GM12878 (cell line): ENCODE results near the gene ADCY7. TPM values are rescaled to one million over a fixed set of nuclear protein-coding genes. Genes with fewer than 3 reads are reported as not detected.
A peak's percentile ranks its signal among the peaks of the same experiment; 100 is the strongest.

ENCODE experiments used
- ATAC-seq: fragments of 200-7000 bp; cut with Tn5 transposase; 3 replicates; pipeline ENCODE4 v1.9.1; 2020; ENCODE audit warnings: mild to moderate bottlenecking, moderate library complexity
- Bru-seq: library from RNA; stranded (reverse); fragments of 400-500 nt; gene quantifications from one replicate; lab custom pipeline; 2021; lab: Mats Ljungman, UMichigan
- BruChase-seq, 2 experiments: library from RNA; stranded (reverse); fragments of 400-500 nt; gene quantifications; one replicate each; lab custom pipeline; 2021; lab: Mats Ljungman, UMichigan
- BruUV-seq: library from RNA; stranded (reverse); fragments of 400-500 nt; replicated peaks from 2 replicates; lab custom pipeline; 2021; lab: Mats Ljungman, UMichigan
- CTCF ChIA-PET: fragments of 300-600 bp; sonication (Branson Sonifier 250); formaldehyde crosslinking; extraction: SDS; loops from one replicate; lab custom pipeline; 2021; ENCODE audit warnings: inconsistent platforms; lab: Yijun Ruan, JAX
- POLR2A ChIA-PET: fragments of 350-600 bp; formaldehyde crosslinking; extraction: SDS; loops from one replicate; lab custom pipeline; 2021; ENCODE audit warnings: inconsistent platforms; lab: Charles Lee
- RAD21 ChIA-PET: fragments of 300-600 bp; sonication (Branson Sonifier 250); formaldehyde crosslinking; loops from one replicate; lab custom pipeline; 2023; ENCODE audit warnings: antibody characterized with exemption; ENCODE audit not compliant: unreplicated experiment; lab: Charles Lee
- SMC1A ChIA-PET: fragments of 300-600 bp; sonication (Branson Sonifier 250); formaldehyde crosslinking; loops from one replicate; lab custom pipeline; 2023; ENCODE audit not compliant: unreplicated experiment, uncharacterized antibody; lab: Charles Lee
- DNase-seq: peaks from one replicate; pipeline ENCODE4 v3.0.0-alpha.2; 2011; ENCODE audit warnings: low read depth, low spot score
- FAIRE-seq: peaks from 3 replicates; lab custom pipeline; 2011; peaks lifted over from hg19 to GRCh38; lab: Jason Lieb, UNC
- H2AFZ ChIP-seq: 2 replicates; pipeline ENCODE4 v1.6.0; 2011; ENCODE audit warnings: low read depth, low read length, control low read depth; ENCODE audit not compliant: control insufficient read depth
- H3K27ac ChIP-seq: 2 replicates; pipeline ENCODE4 v1.5.1; 2011; ENCODE audit warnings: control low read depth; ENCODE audit not compliant: control insufficient read depth, insufficient read depth
- H3K27me3 ChIP-seq, 2 experiments: replicated peaks in 1 of 2; 2 replicates each; pipeline versions ENCODE4 v1.6.0 to v1.6.1; 2011; ENCODE audit warnings: low read length in 1 of 2; ENCODE audit not compliant: control insufficient read depth in 2 of 2, insufficient read depth in 2 of 2
- H3K36me3 ChIP-seq, 2 experiments: 2 replicates each; pipeline ENCODE4 v1.5.1; 2011; ENCODE audit warnings: low read length in 1 of 2; ENCODE audit not compliant: control insufficient read depth in 2 of 2, insufficient read depth in 2 of 2
- H3K4me1 ChIP-seq: 2 replicates; pipeline ENCODE4 v1.6.1; 2011; ENCODE audit warnings: mild to moderate bottlenecking, low read length, moderate library complexity, mixed read lengths; ENCODE audit not compliant: control insufficient read depth, insufficient read depth
- H3K4me2 ChIP-seq: 2 replicates; pipeline ENCODE4 v1.6.0; 2011; ENCODE audit warnings: control low read depth; ENCODE audit not compliant: control insufficient read depth, insufficient read depth
- H3K4me3 ChIP-seq: fragments of 200-600 bp; sonication (generic); 2 replicates; pipeline ENCODE4 v1.5.1; 2016
- H3K79me2 ChIP-seq: 2 replicates; pipeline ENCODE4 v1.6.0; 2011; ENCODE audit warnings: low read length; ENCODE audit not compliant: control insufficient read depth, insufficient read depth
- H3K9ac ChIP-seq: 2 replicates; pipeline ENCODE4 v1.8.0; 2011; ENCODE audit warnings: low read length, control low read depth, mixed read lengths; ENCODE audit not compliant: control insufficient read depth, insufficient read depth
- H3K9me3 ChIP-seq: replicated peaks from 3 replicates; pipeline ENCODE4 v1.5.1; 2011; ENCODE audit warnings: mild to moderate bottlenecking, low read length; ENCODE audit not compliant: control insufficient read depth, insufficient read depth
- H4K20me1 ChIP-seq: 2 replicates; pipeline ENCODE4 v1.6.0; 2011; ENCODE audit not compliant: control insufficient read depth, insufficient read depth
- ATF7 ChIP-seq: fragments of 450-650 bp; IDR thresholded peaks from 2 replicates; pipeline ENCODE4 v1.6.1; 2016; ENCODE audit warnings: low read depth, mild to moderate bottlenecking
- BCL11A ChIP-seq: IDR thresholded peaks from 2 replicates; pipeline ENCODE4 v1.6.1; 2011; ENCODE audit warnings: low read depth, low read length
- BHLHE40 ChIP-seq, 2 experiments: fragments of 450-650 bp in 1 of 2; IDR thresholded peaks; 2 replicates each; pipeline ENCODE4 v1.6.1; 2011 to 2017; ENCODE audit warnings: low read depth in 2 of 2, borderline replicate concordance in 1 of 2, improper control_type of control experiment in 1 of 2, low read length in 1 of 2, mild to moderate bottlenecking in 1 of 2
- EED ChIP-seq: sonication (generic); IDR thresholded peaks from 2 replicates; pipeline ENCODE4 v1.6.1; 2016; ENCODE audit warnings: antibody characterized with exemption, low read depth
- ETV6 ChIP-seq, 2 experiments: fragments of 450-650 bp in 1 of 2; IDR thresholded peaks in 1 of 2; conservative IDR thresholded peaks in 1 of 2; 2 replicates each; pipeline ENCODE4 v1.6.1; 2014; ENCODE audit warnings: antibody characterized with exemption in 1 of 2, borderline replicate concordance in 1 of 2, low read depth in 1 of 2, mild to moderate bottlenecking in 1 of 2, moderate library complexity in 1 of 2
- GATAD2B ChIP-seq: fragments of 450-650 bp; conservative IDR thresholded peaks from 2 replicates; pipeline ENCODE4 v1.6.1; 2017; ENCODE audit warnings: low read depth, mild to moderate bottlenecking, moderate library complexity
- JUND ChIP-seq: IDR thresholded peaks from 2 replicates; pipeline ENCODE4 v1.6.1; 2012; ENCODE audit warnings: low read depth, mild to moderate bottlenecking, low read length, improper control_type of control experiment, moderate library complexity
- MLLT1 ChIP-seq: fragments of 450-650 bp; IDR thresholded peaks from 2 replicates; pipeline ENCODE4 v1.6.1; 2016; ENCODE audit warnings: mild to moderate bottlenecking
- NRF1 ChIP-seq: conservative IDR thresholded peaks from 2 replicates; pipeline ENCODE4 v1.6.1; 2011; ENCODE audit warnings: mild to moderate bottlenecking, low read depth, low read length, improper control_type of control experiment
- PAX5 ChIP-seq: IDR thresholded peaks from 2 replicates; pipeline ENCODE4 v1.6.1; 2011; ENCODE audit warnings: low read depth, low read length, borderline replicate concordance
- SRF ChIP-seq, 2 experiments: IDR thresholded peaks; 2 replicates each; pipeline ENCODE4 v1.6.1; 2011; ENCODE audit warnings: low read depth in 2 of 2, low read length in 2 of 2, mild to moderate bottlenecking in 1 of 2, moderate library complexity in 1 of 2
- TAF1 ChIP-seq: IDR thresholded peaks from 2 replicates; pipeline ENCODE4 v1.6.1; 2011; ENCODE audit warnings: mild to moderate bottlenecking, low read depth, low read length, borderline replicate concordance
- TCF12 ChIP-seq: IDR thresholded peaks from 2 replicates; pipeline ENCODE4 v1.6.1; 2011; ENCODE audit warnings: low read depth, mild to moderate bottlenecking, low read length
- ZBTB33 ChIP-seq: fragments of 450-650 bp; IDR thresholded peaks from 2 replicates; pipeline ENCODE4 v1.6.1; 2017; ENCODE audit warnings: mild to moderate bottlenecking
- WGBS: methylation state at CpG from one replicate; pipeline ENCODE4 v1.1.6; 2016; ENCODE audit warnings: low lambda C conversion rate; ENCODE audit not compliant: insufficient replicate concordance, insufficient coverage; ENCODE audit errors: missing lambda C conversion rate; 5-methylcytosine and 5-hydroxymethylcytosine counted together
- in situ Hi-C: fragments of 300-500 bp; cut with MboI; formaldehyde crosslinking; loops from 9 replicates; pipeline ENCODE4 v1.14.3; 2018; ENCODE audit warnings: mixed read lengths
- intact Hi-C: fragments of 100-400 bp; cut with micrococcal nuclease; formaldehyde crosslinking; loops from one replicate; pipeline ENCODE4 v1.14.2; 2022; ENCODE audit not compliant: unreplicated experiment
- long read RNA-seq, 2 experiments: library from polyadenylated mRNA; unstranded; transcript quantifications; one replicate each; pipeline ENCODE4 v2.0.0, GENCODE V29; 2019 to 2020
- polyA minus RNA-seq, 3 experiments: library from RNA; depleted of rRNA, polyadenylated mRNA; stranded (reverse); fragments of >200 nt; gene quantifications; 2 replicates each; pipeline ENCODE4 v1.2.3, GENCODE V29; 2011
- polyA plus RNA-seq, 11 experiments: library from polyadenylated mRNA; depleted of rRNA in 4 of 11; unstranded in 6 of 11; stranded (reverse) in 5 of 11; fragments of >200 nt; fragmentation: Nextera tagmentation in 4 of 11; fragmentation: Illumina TruSeq in 1 of 11; extraction: Ambion mirVana in 4 of 11; extraction: Trizol in 1 of 11; gene quantifications; 1 replicate in 1 of 11; 2 replicates in 10 of 11; pipeline versions ENCODE4 v1.2.1 to v1.2.3, GENCODE V29; 2011 to 2016; ENCODE audit warnings: inconsistent platforms in 2 of 11, missing spikeins in 2 of 11, low read depth in 1 of 11
- total RNA-seq, 4 experiments: library from RNA; depleted of rRNA in 3 of 4; stranded (reverse); fragments of >200 nt in 3 of 4; fragmentation: Illumina TruSeq in 1 of 4; extraction: Trizol in 1 of 4; gene quantifications; 2 replicates each; pipeline versions ENCODE4 v1.2.1 to v1.2.3, GENCODE V29; 2013 to 2021

ADCY7 gene
- 244 and 253 TPM in 2 replicates for total RNA-seq (2013; cell fraction: nucleolus; rRNA removed)
- total RNA-seq (2014; rRNA removed) (44.2 and 47.1 TPM in 2 replicates), total RNA-seq (2014; rRNA removed; fragmentation: Illumina TruSeq; extraction: Trizol) (16.0 and 17.2 TPM in 2 replicates), total RNA-seq (2021) (71.2 and 87.9 TPM in 2 replicates), polyA plus RNA-seq (2011; rRNA removed) (16.9 and 18.7 TPM in 2 replicates), polyA plus RNA-seq (2014; fragmentation: Illumina TruSeq; extraction: Trizol) (16.8 and 19.6 TPM in 2 replicates), polyA plus RNA-seq (2014; fragmentation: Nextera tagmentation; extraction: Ambion mirVana) (1 to 10 TPM; 1.2 to 1.3 TPM), polyA plus RNA-seq (2014; rRNA removed) (45.5 and 52.1 TPM in 2 replicates), polyA plus RNA-seq (2016; fragmentation: Nextera tagmentation; extraction: Ambion mirVana) (10 to 100 TPM; 29.2 to 32.7 TPM), polyA minus RNA-seq (2011; rRNA and poly(A)+ RNA removed) (54.8 and 75.2 TPM in 2 replicates), Bru-seq, nascent RNA (percentile 74 among the genes with signal in this experiment), BruChase-seq, experiment 1, labeled RNA remaining after a 6-hour chase (percentile 78 among the genes with signal in this experiment), BruChase-seq, experiment 2, labeled RNA remaining after a 2-hour chase (percentile 73 among the genes with signal in this experiment)
- 8.7 TPM for polyA plus RNA-seq (2011; ENCODE audit: low read depth)
- polyA plus RNA-seq (2011; cell fraction: cytosol; rRNA removed), result 21.3 and 33.9 TPM in 2 replicates
- polyA plus RNA-seq (2011; cell fraction: nucleus; rRNA removed), result 169 and 171 TPM in 2 replicates
- polyA plus RNA-seq (2012), result 19.4 and 25.6 TPM in 2 replicates
- polyA minus RNA-seq (2011; cell fraction: cytosol; rRNA and poly(A)+ RNA removed), result 25.4 and 26.3 TPM in 2 replicates
- polyA minus RNA-seq (2011; cell fraction: nucleus; rRNA and poly(A)+ RNA removed), result 83.2 and 107 TPM in 2 replicates
- long read RNA-seq, experiment 1, partial matches to known transcripts, result 0 of 7 reads
- long read RNA-seq, experiment 1, other reads (novel, unspliced or antisense), result 7 of 7 reads
- long read RNA-seq, experiment 2, partial matches to known transcripts, result 9 of 12 reads
- long read RNA-seq, experiment 2, other reads (novel, unspliced or antisense), result 1 of 12 reads

- POLR2A ChIA-PET, result interaction anchor here (0.6 to 2.7 kb wide), 4 partner anchors 8 to 434 kb away, joined by 3 to 15 read pairs (median 4); no protein-coding TSS in a partner anchor
- Histone ChIP-seq H3K27me3 (no peaks in the 10 kb centered on the region; a peak in 1 of 4 replicates), H3K4me2 (peak within 1 kb of the TSS; percentile 30), H3K27ac (peak within 1 kb of the TSS; percentile 87), H3K4me3 (peak within 1 kb of the TSS; percentile 80), H2AFZ (peak within 1 kb of the TSS; percentile 45), H4K20me1 (no peaks in the 10 kb centered on the region), H3K79me2 (peaks cover 26% of the 10 kb centered on the region), H3K4me1 (peaks cover 34% of the 10 kb centered on the region), H3K9ac (peak within 1 kb of the TSS; percentile 58), H3K36me3 (no peaks in the 10 kb centered on the region), H3K9me3 (no peaks in the 10 kb centered on the region)
- SMC1A ChIA-PET, result interaction anchor here (1.2 to 6.7 kb wide), 3 partner anchors 8 to 88 kb away, joined by 3 to 73 read pairs (median 24); no protein-coding TSS in a partner anchor
- BruUV-seq, result TSS peak; percentile 81
- 2% methylated on average over 25 of the region's 25 CpGs for WGBS
- RAD21 ChIA-PET, result interaction anchor here (0.6 to 1.5 kb wide), 6 partner anchors 8 to 480 kb away, joined by 3 to 4 read pairs (median 3); partner anchors contain the start of gene CNEP1R1
- FAIRE-seq, result peak; percentile 59
- in situ Hi-C loops, result no loop called here
- DNase-seq, result no peak
- CTCF ChIA-PET, result interaction anchor here (0.6 to 4.4 kb wide), 11 partner anchors 8 to 540 kb away, joined by 3 to 44 read pairs (median 4); no protein-coding TSS in a partner anchor
- intact Hi-C loops, result no loop called here
- ATAC-seq, result peak; percentile 90
- 0 out of 2 replicates have a peak, but pooled peaks have one; percentile 47 for TF ChIP-seq BCL11A
- TF ChIP-seq ATF7, result peak; percentile 41; the same call in 1 of the 2 replicates
- TF ChIP-seq ETV6 (conservative IDR thresholded peaks at IDR 0.05 in 1 of 2, IDR thresholded peaks at IDR 0.05 in 1 of 2; ENCODE audit: borderline replicate concordance in 1 of 2, low read depth in 1 of 2), result 0 out of 4 replicates have a peak, but pooled peaks of 1 of the 2 experiments have one; percentile 24
- TF ChIP-seq TCF12, result peak; percentile 45; the same call in 1 of the 2 replicates
- TF ChIP-seq TAF1, result peak; percentile 61; the same call in 1 of the 2 replicates
- TF ChIP-seq NRF1, result no peak
- TF ChIP-seq BHLHE40 (IDR thresholded peaks at IDR 0.05; ENCODE audit: borderline replicate concordance in 1 of 2, low read depth in 2 of 2, low read length in 1 of 2), result peak; percentile 23 to 68; a peak in 2 of 4 replicates
- no peak for TF ChIP-seq ZBTB33
- TF ChIP-seq PAX5, result peak; percentile 72; the same call in 1 of the 2 replicates
- TF ChIP-seq GATAD2B, result peak; percentile 57; the same call in 1 of the 2 replicates
- no peak for TF ChIP-seq SRF (IDR thresholded peaks at IDR 0.05; ENCODE audit: low read depth in 2 of 2, low read length in 2 of 2)
- peak; percentile 93 for TF ChIP-seq EED
- TF ChIP-seq MLLT1, result peak; percentile 43; the same call in 1 of the 2 replicates
- TF ChIP-seq JUND, result 0 out of 2 replicates have a peak, but pooled peaks have one; percentile 52
Observed at GRCh38 chr16:50266337-50267091, at the start of gene ADCY7. Gene ADCY7, plus strand, starts transcription at chr16:50266551. Its CDS starts 21,629 bp downstream, at chr16:50288180.
